Panc1 (cell line): Measurements from ENCODE around the gene SH3TC1. TPM values are rescaled to one million over a fixed set of nuclear protein-coding genes. Genes with fewer than 3 reads are reported as not detected.
A peak's percentile ranks its signal among the peaks of the same experiment; 100 is the strongest.

Experiments used
- ATAC-seq: fragments of 200-7000 bp; cut with Tn5 transposase; 2 replicates; pipeline ENCODE4 v1.9.1; 2020; ENCODE audit warnings: mild to moderate bottlenecking, moderate library complexity
- BruUV-seq: library from RNA; stranded (reverse); fragments of 400-500 nt; replicated peaks from 2 replicates; lab custom pipeline; 2021; lab: Mats Ljungman, UMichigan
- CTCF ChIA-PET: fragments of 300-600 bp; sonication (Branson Sonifier 250); formaldehyde crosslinking; loops from one replicate; lab custom pipeline; 2022; ENCODE audit warnings: antibody characterized with exemption; lab: Charles Lee
- POLR2A ChIA-PET: fragments of 300-600 bp; sonication (Branson Sonifier 250); formaldehyde crosslinking; loops from one replicate; lab custom pipeline; 2022; ENCODE audit warnings: antibody characterized with exemption; lab: Charles Lee
- DNase-seq: peaks from one replicate; pipeline ENCODE4 v3.0.0-alpha.2; 2010; ENCODE audit warnings: low read depth, low spot score
- H3K27ac ChIP-seq: 2 replicates; pipeline ENCODE4 v1.5.1; 2011; ENCODE audit warnings: mild to moderate bottlenecking, low read length, inconsistent platforms
- H3K27me3 ChIP-seq: fragments of 200-500 bp; sonication (Bioruptor generic); 2 replicates; pipeline ENCODE4 v1.6.0; 2014; ENCODE audit warnings: low read length, inconsistent platforms; ENCODE audit not compliant: control insufficient read depth, insufficient read depth
- H3K36me3 ChIP-seq: fragments of 200-500 bp; sonication (Bioruptor generic); 2 replicates; pipeline ENCODE4 v1.5.1; 2014; ENCODE audit warnings: inconsistent platforms, mild to moderate bottlenecking, low read length, moderate library complexity; ENCODE audit not compliant: control insufficient read depth, insufficient read depth
- H3K4me1 ChIP-seq: 2 replicates; pipeline ENCODE4 v1.5.1; 2011; ENCODE audit warnings: inconsistent platforms, mild to moderate bottlenecking, low read length, moderate library complexity; ENCODE audit not compliant: control insufficient read depth, insufficient read depth
- H3K4me3 ChIP-seq, 2 experiments: 2 replicates each; pipeline ENCODE4 v1.5.1; 2011 to 2012; ENCODE audit warnings: low read depth in 2 of 2, low read length in 2 of 2, mild to moderate bottlenecking in 2 of 2, inconsistent platforms in 1 of 2, moderate library complexity in 1 of 2
- H3K9me3 ChIP-seq: fragments of 200-500 bp; sonication (Bioruptor generic); 2 replicates; pipeline ENCODE4 v1.5.1; 2014; ENCODE audit warnings: low read depth, mild to moderate bottlenecking, inconsistent platforms, low read length, moderate library complexity; ENCODE audit not compliant: control insufficient read depth, insufficient read depth
- POLR2AphosphoS5 ChIP-seq: IDR thresholded peaks from 2 replicates; pipeline ENCODE4 v1.6.1; 2012; ENCODE audit warnings: mild to moderate bottlenecking, low read depth, low read length, moderate library complexity
- SIN3A ChIP-seq: IDR thresholded peaks from 2 replicates; pipeline ENCODE4 v1.6.1; 2012; ENCODE audit warnings: low read depth, mild to moderate bottlenecking, low read length, moderate library complexity, borderline replicate concordance; ENCODE audit not compliant: insufficient read depth
- TCF7L2 ChIP-seq: IDR thresholded peaks from 2 replicates; pipeline ENCODE4 v1.6.1; 2011; ENCODE audit warnings: mild to moderate bottlenecking, low read depth, low read length, inconsistent platforms
- in situ Hi-C: cut with HindIII; loops from 2 replicates; pipeline ENCODE4 v1.10.0; 2016; ENCODE audit warnings: low sequenced_read_pairs, low pct_unique_long_range_greater_than_20kb
- intact Hi-C: fragments of 100-400 bp; cut with micrococcal nuclease; formaldehyde crosslinking; loops from one replicate; pipeline ENCODE4 v1.10.0; 2022; ENCODE audit not compliant: unreplicated experiment
- total RNA-seq: library from RNA; stranded (reverse); gene quantifications from one replicate; pipeline ENCODE4 v1.2.1, GENCODE V29; 2021; ENCODE audit not compliant: unreplicated experiment
- TF ChIP-seq, protein P1 (sequence below): fragments of 450-650 bp; IDR thresholded peaks from 2 replicates; pipeline ENCODE4 v1.5.1; 2017; ENCODE audit warnings: mild to moderate bottlenecking
- TF ChIP-seq, protein P2 (sequence below), 2 experiments: IDR thresholded peaks; 2 replicates each; pipeline ENCODE4 v1.6.1; 2011 to 2012; ENCODE audit warnings: low read depth in 2 of 2, control low read depth in 1 of 2, low read length in 1 of 2, mild to moderate bottlenecking in 1 of 2, moderate library complexity in 1 of 2; ENCODE audit not compliant: insufficient read depth in 1 of 2

SH3TC1 gene
- total RNA-seq, 1 experiment from 2014 or later: 4.5 TPM

DNA sequence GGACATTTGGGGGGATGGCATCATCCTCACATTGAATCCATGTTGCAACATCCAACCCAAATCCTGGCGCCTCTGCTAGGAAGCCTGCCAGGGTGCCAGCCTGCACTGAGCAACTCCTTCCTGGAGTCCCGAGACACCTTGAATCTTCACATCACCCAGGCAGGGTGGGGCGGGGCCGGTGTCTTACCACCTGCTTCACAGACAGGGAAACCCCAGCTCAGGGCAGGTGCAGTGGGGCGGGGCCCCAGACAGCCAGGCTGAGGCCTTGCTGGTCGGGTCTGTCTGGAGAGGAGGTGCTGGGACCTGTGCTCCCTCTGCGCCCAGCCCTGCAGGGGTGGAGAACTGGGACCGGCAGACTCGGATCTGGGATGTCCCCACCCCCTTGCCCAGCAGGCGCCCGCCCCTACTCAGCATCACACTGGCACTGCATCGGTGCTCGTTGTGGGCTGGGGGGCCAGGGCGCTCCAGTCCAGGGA lies 39.0 kb downstream of the SH3TC1 start:
- ChIA-PET CTCF (no interaction called here), POLR2A (no interaction called here)
- Histone ChIP-seq H3K27me3 (no peaks in the 10 kb centered on the region), H3K4me3 (no peak overlapping the region), H3K36me3 (no peaks in the 10 kb centered on the region), H3K4me1 (no peaks in the 10 kb centered on the region; the same call in 1 of the 2 replicates), H3K27ac (no peak overlapping the region), H3K9me3 (no peaks in the 10 kb centered on the region)
- BruUV-seq: no TSS peak
- peak; percentile 51 for ATAC-seq
- in situ Hi-C loops: no loop called here
- intact Hi-C loops: no loop called here
- TF ChIP-seq TCF7L2 (no peak), POLR2AphosphoS5 (no peak), SIN3A (no peak)
- TF ChIP-seq, protein P1, sequence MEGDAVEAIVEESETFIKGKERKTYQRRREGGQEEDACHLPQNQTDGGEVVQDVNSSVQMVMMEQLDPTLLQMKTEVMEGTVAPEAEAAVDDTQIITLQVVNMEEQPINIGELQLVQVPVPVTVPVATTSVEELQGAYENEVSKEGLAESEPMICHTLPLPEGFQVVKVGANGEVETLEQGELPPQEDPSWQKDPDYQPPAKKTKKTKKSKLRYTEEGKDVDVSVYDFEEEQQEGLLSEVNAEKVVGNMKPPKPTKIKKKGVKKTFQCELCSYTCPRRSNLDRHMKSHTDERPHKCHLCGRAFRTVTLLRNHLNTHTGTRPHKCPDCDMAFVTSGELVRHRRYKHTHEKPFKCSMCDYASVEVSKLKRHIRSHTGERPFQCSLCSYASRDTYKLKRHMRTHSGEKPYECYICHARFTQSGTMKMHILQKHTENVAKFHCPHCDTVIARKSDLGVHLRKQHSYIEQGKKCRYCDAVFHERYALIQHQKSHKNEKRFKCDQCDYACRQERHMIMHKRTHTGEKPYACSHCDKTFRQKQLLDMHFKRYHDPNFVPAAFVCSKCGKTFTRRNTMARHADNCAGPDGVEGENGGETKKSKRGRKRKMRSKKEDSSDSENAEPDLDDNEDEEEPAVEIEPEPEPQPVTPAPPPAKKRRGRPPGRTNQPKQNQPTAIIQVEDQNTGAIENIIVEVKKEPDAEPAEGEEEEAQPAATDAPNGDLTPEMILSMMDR: no peak
- TF ChIP-seq, protein P2, sequence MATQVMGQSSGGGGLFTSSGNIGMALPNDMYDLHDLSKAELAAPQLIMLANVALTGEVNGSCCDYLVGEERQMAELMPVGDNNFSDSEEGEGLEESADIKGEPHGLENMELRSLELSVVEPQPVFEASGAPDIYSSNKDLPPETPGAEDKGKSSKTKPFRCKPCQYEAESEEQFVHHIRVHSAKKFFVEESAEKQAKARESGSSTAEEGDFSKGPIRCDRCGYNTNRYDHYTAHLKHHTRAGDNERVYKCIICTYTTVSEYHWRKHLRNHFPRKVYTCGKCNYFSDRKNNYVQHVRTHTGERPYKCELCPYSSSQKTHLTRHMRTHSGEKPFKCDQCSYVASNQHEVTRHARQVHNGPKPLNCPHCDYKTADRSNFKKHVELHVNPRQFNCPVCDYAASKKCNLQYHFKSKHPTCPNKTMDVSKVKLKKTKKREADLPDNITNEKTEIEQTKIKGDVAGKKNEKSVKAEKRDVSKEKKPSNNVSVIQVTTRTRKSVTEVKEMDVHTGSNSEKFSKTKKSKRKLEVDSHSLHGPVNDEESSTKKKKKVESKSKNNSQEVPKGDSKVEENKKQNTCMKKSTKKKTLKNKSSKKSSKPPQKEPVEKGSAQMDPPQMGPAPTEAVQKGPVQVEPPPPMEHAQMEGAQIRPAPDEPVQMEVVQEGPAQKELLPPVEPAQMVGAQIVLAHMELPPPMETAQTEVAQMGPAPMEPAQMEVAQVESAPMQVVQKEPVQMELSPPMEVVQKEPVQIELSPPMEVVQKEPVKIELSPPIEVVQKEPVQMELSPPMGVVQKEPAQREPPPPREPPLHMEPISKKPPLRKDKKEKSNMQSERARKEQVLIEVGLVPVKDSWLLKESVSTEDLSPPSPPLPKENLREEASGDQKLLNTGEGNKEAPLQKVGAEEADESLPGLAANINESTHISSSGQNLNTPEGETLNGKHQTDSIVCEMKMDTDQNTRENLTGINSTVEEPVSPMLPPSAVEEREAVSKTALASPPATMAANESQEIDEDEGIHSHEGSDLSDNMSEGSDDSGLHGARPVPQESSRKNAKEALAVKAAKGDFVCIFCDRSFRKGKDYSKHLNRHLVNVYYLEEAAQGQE (IDR thresholded peaks at IDR 0.05; ENCODE audit: insufficient read depth in 1 of 2, low read depth in 2 of 2, low read length in 1 of 2): no peak
- no peak for DNase-seq

DNA sequence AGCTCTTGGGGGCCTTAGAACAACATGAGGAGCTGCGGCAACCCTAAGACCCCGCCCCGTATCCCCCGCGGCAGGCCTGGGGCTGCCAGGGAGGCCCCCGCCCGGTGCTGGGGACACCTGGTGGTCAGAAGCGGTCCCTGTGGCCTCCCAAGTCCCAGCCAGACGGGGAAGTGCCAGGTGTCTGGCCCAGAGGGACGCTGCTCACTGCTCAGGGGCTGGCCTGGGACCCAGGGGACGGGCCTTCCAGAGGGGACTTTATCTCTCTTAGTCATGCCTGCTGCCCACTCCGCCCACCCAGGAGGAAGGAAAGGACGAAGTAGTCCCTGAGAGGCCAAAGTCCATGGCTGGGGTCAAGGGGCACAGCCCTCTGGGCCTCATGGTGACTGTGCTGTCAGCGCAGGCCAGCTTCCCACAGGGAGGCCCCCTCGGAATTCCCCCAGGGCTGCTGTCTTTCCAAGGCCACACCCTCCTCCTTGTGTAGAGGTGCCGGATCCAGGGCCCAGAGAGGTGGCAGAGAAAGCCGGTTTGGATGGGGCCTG lies 39.5 kb downstream of the SH3TC1 start:
- no TSS peak for BruUV-seq
- TF ChIP-seq, protein P1: peak; percentile 76
- TF ChIP-seq SIN3A: no peak
- H3K27ac ChIP-seq: no peak overlapping the region
- H3K36me3 ChIP-seq: no peaks in the 10 kb centered on the region
- CTCF ChIA-PET: no interaction called here
- peak; percentile 75 for ATAC-seq
- no peaks in the 10 kb centered on the region for H3K27me3 ChIP-seq
- no peaks in the 10 kb centered on the region for H3K9me3 ChIP-seq
- no peak for DNase-seq
- H3K4me1 ChIP-seq: no peaks in the 10 kb centered on the region; the same call in 1 of the 2 replicates
- in situ Hi-C loops (no loop called here), intact Hi-C loops (no loop called here)
- POLR2A ChIA-PET: no interaction called here
- H3K4me3 ChIP-seq: no peak overlapping the region
